Measurements from ENCODE around the gene RNF212.
A peak's percentile ranks its signal among the peaks of the same experiment; 100 is the strongest.

The RNF212 gene

DNA sequence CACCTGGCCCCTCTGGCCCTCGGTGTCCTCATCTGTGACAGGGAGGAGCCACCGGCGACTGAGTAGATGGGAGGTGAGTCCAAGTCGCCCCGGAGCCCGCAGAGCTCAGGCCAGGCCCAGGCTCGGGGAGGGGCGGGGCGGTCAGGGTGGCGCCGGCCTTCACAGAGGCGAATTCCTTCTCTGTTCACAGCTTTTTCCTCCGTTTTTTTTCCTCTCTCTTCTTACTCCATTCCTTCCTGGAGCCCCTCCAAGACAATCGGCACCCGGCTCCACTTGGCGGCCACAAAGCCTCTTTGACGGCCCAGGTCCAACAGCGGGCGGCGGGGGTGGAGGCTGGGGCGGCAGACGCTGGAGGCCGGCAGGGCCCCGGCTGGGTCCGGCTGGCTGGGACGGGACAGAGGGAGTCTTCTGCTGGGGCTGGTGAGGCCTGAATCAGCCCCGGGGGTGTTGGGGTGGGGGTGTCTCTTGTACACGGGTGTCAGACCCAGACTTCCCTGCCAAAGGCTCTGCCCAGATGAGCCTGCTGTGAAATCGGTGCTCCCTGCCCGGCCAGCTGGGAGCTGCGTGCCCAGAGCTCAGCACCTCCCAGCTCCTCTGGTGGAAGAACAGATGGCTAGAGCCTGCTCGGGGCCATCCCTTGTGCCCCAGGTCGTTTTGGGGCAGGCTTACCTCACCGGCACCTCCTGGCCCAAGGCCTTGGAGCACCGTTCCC lies 79.4 kb downstream of the RNF212 start:
- DNase-seq = no peak

DNA sequence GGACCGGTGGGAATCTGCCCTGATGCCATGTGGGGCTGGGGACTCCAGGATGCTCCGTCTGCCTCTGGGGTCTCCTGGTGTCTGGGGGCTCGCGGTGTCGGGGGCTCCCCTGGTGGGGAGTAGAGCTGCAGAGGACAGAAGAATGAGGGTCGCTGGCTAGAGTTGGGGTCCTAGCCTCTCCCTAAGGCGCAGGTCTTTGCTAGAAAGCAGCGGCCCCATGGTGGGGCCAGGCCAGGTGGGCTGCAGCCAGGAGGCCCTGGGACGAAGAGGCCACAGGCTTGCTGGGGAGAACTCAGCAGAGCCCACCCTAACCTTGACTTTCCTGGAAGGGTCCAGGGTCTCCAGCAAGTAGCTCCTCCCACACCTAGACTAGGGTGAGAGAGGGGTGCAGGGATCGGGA lies 80.5 kb downstream of the RNF212 start:
- DNase-seq = no peak

DNA sequence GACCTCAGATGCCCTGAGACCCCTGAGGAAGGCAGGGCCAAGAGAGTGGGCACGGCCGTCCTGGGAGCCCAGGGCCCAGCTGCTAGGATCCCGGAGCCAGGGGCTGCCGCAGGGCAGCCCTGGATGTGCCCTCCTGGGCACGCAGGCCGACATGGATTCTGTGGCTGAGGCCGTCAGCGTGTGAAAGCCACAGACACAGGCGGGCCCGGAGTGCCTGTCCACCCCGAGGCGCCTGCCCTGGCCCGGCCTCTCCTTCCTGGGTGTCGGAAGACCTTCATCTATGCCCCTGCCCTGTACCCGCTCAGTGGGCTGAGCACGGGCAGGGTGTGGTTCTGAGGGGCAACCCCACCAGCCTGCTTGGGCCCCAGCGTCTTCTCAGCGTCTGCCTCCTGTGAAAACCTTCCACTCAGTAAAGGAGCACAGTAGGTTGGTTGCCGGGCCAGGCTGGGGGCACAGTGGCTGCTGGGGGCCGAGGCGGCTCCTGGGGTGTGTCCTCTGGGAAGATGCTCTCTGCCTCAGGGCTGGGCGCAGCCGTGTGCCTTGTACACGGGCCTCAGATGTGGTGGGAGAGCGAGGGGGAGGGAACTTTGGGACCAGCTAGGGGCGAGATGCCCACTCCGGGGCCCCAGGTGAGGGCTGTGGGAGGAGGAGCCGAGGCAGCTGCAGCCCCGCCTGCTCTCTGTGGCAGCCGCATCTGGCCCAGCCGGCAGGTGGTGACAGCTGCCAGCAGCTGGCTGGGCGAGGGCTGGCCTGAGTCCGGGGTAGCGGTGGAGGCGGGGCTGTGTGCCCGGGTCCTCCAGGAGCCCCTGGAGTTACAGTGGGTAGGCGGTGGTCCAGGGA lies 81.2 kb downstream of the RNF212 start:
- no peak for DNase-seq

DNA sequence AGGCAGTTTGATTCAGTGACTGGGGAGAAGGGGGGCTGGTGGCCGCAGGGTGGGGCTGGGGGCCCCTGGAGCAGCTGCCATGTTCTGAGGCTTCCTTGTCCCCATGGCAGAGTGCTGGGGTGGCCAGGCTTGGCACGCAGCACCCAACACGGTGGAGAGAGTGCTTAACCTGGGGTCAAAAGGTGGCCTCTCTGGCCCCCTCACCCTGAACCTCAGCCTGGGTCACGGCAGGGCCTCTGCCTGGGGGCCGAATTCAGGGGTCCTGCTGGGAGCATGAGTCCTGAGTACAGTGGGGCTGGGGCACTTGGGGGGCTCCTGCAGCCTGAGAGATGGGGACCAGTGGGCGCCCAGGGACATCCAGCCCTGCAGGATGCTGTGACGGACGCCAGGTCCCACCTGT lies 82.0 kb downstream of the RNF212 start:
- DNase-seq = no peak

DNA sequence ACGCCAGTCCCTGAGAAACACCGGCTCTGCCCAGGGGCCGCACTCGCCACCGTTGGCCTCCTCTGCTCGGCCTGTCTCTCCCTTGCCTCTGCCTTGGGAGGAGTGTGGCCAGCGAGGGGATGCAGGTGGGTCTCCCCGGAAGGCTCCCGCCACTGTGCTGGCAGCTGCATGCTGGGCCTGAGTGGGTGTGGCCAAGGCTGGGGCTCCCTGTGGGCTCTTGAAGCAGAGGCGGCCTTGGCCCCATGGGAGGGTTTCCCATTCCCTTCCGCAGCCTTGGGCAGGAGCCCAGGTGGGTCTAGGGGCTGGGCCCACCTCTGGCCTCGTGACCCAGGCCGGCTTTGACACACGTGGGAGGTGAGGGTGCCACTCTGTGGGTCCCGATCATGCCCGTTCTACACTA lies 82.8 kb downstream of the RNF212 start:
- no peak for DNase-seq

DNA sequence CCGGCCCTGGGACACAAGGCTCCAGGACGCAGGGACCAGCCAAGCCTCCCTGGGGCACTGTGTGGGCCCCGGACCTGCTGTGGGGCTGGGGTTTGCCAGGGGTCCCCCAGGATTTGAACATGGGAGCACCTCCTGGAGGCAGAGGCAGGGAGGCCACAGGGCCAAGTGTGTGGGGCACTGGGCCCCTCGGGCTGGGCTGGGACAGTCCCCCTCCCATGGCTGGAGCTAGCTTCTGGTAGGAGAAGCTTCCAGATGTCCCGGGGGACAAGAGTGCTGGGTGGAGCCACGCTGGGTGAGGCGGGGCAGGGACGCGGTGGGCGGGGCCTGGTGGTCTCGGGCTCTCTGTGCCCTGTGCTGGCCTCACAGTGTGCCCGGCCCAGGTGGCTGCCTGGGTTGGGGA lies 83.3 kb downstream of the RNF212 start:
- DNase-seq = no peak

DNA sequence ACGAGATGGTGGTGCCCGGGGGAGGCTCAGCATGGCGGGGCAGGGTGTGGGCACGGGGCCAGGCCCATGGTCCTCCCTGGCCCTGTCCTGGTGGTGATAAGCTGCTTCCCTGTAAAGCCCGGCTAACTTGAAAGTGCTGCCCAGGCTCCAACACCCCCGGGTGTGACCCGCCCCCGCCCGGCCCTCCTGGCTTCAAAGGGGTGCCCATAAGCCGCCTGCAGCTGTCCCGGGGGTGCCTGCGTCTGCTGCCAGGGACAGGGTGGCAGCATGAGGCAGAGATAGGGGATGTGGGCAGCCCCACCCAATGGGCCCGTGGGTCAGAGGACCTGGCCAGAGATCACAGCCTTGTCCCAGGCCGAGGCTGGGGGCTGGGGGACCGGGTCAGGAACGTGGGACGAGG lies 83.8 kb downstream of the RNF212 start:
- no peak for DNase-seq

DNA sequence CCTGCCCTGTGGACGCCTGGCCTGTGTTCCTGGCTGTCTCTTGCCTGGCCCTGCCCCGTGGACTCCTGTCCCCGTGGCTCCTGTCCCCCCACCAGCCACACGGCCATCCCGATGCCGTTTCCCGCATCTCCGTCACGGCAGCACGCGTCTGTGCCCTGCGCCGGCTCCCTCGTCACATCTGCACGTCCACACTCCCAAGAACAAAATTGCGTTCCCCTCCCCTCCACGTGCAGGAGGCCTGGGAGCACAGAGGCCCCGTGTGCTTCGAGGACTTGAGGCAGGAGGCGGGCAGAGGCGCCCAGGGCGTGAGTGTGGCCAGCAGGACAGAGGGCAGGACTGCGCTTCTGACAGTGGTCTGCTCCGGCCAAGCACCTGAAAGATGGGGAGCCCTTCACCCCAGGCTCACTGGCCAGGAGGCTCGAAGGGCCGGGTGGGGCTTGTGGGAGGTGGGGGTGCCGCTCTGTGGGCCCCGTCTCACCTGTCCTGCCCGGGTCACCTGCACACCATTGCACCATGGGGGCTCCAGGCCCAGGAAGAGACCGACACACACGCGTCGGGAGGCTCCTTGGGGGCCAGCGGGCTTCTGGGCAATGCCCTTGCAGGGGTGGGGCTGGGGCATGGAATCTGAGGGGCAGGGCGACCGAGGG lies 84.7 kb downstream of the RNF212 start:
- DNase-seq = no peak

DNA sequence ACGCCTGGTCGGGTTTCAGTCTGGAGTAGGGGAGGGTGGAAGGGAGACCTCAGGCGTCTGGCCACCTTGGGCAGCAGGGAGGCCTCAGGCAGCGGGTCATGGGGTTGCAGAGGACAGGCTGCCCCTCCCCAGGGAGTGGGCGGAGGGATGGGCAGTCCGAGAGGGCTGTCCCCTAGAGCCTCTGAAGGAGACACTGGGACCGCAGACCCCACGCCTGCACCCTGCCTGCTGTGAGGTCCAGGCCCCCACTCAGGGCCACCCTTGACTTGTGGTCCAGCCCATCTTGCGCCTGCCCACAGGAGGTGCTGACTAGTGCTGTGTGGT lies 85.5 kb downstream of the RNF212 start:
- no peak for DNase-seq

DNA sequence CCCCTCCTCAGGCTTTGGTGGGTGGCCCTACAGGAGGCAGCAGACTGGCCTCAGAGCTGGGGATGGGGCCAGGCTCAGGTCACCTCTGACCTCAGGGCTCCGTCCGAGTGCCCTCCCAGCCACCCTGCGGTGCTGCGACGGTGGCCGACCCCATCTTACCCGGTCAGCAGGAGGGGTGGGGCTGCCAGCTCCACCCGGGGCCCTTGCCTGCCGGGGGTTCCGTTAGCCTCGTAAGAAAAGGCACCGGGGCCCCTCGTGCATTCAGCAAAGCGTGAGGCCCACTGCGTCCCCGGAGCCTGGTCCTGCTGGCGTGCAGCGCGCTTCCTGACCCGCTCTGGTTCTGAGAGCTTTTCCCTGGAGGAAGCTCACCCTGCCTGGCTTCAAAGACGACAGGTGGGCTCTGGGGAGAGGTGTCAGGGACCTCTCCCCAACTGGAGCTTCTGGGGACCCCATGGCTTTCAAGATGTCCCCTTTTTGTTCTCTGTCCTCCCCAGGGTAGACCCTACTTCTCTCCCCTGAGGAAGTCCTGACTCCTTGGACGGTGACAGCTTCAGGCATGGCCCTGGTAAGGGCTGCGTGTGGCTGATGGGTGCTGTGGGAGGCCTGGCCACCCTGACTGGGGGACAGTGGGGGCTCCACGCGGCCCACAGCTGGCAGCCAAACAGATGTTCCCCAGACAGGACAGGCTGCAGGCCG lies 86.0 kb downstream of the RNF212 start:
- DNase-seq = no peak

DNA sequence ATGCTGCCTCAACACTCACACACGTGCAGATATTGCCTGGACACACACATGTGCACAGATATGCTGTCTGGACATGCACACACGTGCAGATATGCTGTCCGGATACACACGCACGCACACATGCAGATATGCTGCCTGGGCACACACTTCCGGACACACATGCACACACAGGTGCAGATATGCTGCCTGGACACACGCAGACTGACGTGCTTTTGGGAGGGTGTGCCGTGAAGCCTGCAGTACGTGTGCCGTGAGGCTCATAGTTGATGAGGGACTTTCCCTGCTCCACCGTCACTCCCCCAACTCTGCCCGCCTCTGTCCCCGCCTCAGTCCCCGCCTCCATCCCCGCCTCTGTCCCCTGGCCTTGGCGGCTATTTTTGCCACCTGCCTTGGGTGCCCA lies 87.2 kb downstream of the RNF212 start:
- DNase-seq = peak; percentile 33 to 47

DNA sequence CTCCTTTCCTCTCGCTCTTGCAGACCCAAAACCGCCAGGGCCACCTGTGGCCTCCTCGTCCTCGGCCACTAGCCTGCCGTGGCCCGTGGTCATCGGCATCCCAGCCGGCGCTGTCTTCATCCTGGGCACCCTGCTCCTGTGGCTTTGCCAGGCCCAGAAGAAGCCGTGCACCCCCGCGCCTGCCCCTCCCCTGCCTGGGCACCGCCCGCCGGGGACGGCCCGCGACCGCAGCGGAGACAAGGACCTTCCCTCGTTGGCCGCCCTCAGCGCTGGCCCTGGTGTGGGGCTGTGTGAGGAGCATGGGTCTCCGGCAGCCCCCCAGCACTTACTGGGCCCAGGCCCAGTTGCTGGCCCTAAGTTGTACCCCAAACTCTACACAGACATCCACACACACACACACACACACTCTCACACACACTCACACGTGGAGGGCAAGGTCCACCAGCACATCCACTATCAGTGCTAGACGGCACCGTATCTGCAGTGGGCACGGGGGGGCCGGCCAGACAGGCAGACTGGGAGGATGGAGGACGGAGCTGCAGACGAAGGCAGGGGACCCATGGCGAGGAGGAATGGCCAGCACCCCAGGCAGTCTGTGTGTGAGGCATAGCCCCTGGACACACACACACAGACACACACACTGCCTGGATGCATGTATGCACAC lies 88.3 kb downstream of the RNF212 start:
- no peak for DNase-seq

DNA sequence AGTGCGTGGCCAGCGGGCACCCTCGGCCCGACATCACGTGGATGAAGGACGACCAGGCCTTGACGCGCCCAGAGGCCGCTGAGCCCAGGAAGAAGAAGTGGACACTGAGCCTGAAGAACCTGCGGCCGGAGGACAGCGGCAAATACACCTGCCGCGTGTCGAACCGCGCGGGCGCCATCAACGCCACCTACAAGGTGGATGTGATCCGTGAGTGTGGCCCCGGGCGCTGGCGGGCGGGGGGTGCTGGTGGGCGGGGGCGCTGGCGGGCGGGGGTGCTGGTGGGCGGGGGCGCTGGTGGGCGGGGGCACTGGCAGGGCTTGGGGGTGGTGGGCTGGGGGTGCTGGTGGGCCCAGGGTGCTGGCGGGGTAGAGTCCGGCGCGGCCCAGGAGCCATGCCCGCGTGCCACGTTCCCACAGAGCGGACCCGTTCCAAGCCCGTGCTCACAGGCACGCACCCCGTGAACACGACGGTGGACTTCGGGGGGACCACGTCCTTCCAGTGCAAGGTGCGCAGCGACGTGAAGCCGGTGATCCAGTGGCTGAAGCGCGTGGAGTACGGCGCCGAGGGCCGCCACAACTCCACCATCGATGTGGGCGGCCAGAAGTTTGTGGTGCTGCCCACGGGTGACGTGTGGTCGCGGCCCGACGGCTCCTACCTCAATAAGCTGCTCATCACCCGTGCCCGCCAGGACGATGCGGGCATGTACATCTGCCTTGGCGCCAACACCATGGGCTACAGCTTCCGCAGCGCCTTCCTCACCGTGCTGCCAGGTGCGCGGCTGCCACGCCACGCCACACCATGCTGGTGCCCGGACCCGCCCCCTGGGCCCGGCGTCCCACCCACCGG lies 89.2 kb downstream of the RNF212 start:
- DNase-seq = no peak

DNA sequence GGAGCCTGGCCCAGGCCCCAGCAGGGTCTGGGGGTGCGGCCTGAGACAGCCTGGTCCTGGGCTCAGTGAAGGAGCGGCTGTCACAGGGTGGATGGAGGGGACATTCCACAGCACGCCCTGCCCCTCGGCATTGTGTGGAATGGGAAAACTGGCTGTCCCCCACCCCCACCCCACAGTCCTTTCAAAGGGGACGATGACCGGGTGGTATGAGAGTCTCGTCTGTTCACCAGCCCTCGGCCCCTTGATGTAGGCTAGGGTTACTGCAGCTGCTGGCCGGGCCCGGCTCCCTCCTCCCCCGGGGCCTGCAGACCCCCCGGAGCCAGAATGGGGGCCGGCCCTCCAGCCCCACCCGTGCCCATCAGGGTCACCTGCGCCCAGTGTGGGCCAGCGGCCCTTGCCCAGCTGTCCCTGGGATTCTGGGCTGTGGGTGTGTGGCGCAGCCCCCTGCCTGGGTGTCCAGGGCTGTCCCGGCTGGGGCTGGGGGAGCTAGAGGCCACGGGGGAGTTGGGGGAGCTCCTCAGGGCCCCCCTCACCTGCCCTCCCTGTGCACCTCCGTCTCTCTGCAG lies 90.2 kb downstream of the RNF212 start:
- no peak for DNase-seq

DNA sequence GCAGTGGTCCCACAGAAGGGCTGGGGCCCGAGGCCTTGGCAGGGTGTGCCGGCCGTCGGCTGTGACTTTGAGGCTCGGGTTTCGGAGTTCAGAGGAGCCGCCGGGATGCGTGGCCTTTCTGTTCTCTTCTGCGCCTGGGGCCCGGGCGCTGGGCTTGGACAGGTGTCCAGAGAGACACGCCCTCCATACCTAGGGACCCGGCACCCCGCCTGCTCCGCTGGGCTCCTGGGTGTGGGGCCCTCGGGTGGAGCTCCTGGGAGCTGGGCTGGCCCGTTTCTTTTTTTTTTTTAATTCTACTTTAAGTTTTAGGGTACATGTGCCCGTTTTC lies 90.7 kb downstream of the RNF212 start:
- no peak for DNase-seq

DNA sequence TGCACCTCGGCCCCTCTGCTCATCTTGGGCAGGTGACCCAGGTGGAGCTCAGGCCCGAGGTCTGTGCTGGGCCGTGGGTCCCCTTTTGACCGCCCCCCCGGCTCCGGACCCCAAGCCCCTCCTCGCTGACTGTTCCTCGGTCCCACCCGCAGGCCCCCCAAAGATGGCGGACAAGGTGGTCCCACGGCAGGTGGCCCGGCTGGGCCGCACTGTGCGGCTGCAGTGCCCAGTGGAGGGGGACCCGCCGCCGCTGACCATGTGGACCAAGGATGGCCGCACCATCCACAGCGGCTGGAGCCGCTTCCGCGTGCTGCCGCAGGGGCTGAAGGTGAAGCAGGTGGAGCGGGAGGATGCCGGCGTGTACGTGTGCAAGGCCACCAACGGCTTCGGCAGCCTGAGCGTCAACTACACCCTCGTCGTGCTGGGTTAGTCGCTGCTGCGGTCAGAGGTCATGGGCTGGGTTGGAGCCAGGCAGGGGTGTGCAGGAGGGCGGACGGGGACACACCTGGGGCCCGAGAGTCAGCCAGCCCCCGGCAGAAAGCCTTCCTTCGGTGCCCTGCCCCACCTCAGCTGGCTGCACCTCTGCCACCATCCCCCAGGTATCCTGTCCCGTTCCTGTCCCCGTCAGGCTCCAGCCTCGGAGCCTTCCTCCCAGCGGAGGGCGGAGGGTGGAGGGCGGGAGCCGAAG lies 91.2 kb downstream of the RNF212 start:
- DNase-seq = no peak
